Erythroblast (primary cell): Measurements from ENCODE around the gene BMP7.

Experiments used
- GATA1 ChIP-seq: IDR thresholded peaks from 2 replicates; pipeline ENCODE4 v1.6.1; 2011; ENCODE audit warnings: low read depth, mild to moderate bottlenecking, control low read depth, low read length, moderate library complexity
- POLR2A ChIP-seq: IDR thresholded peaks from 2 replicates; pipeline ENCODE4 v1.6.1; 2011; ENCODE audit warnings: mild to moderate bottlenecking, low read length

- no peak for TF ChIP-seq POLR2A
- TF ChIP-seq GATA1: no peak
These were observed 118.2 kb downstream of the BMP7 start for GRCh38 chr20:57148263-57148662.
